ENCODE results near the gene EIF4B.
"Not testable (repeated sequence)": the region's sequence is repeated elsewhere in the genome, so short reads cannot be mapped to it uniquely, and the experiment has no call there.

EIF4B gene

GRCh38 chr12:53007343-53007742 lies 1.1 kb downstream of the EIF4B start:
- H3K36me3 Mint-ChIP-seq (ENCODE audit: insufficient read depth) = peaks cover 36% of the 10 kb centered on the region
- H3K9me3 Mint-ChIP-seq = no peaks in the 10 kb centered on the region
- peaks cover 33 to 45% of the 10 kb centered on the region in 2 donors for H3K4me1 Mint-ChIP-seq (ENCODE audit: low read depth in 2 of 2)
- H3K27ac Mint-ChIP-seq = peak overlapping the region; percentile 93 to 99
- ATAC-seq (replicated peaks) (no peak), DNase-seq (no peak)
- H3K4me3 Mint-ChIP-seq = peak overlapping the region; percentile 97 to 100
- H3K27me3 Mint-ChIP-seq = no peaks in the 10 kb centered on the region

- DNase-seq; H3K9me3 Mint-ChIP-seq; H3K27me3 Mint-ChIP-seq; ATAC-seq (replicated peaks): not testable (repeated sequence)
- H3K4me1 Mint-ChIP-seq (ENCODE audit: low read depth in 2 of 2) = peaks cover 33 to 45% of the 10 kb centered on the region in 2 donors
- peak overlapping the region in 1 of 2 donors; percentile 99 for H3K27ac Mint-ChIP-seq
- H3K4me3 Mint-ChIP-seq = peak overlapping the region; percentile 97 to 100
- peaks cover 37% of the 10 kb centered on the region for H3K36me3 Mint-ChIP-seq (ENCODE audit: insufficient read depth)
Observed at GRCh38 chr12:53008760-53009159, 2.5 kb downstream of the EIF4B start.

- no peaks in the 10 kb centered on the region for H3K27me3 Mint-ChIP-seq
- peaks cover 35 to 48% of the 10 kb centered on the region in 2 donors for H3K4me1 Mint-ChIP-seq (ENCODE audit: low read depth in 2 of 2)
- no peak for DNase-seq
- peak overlapping the region in 1 of 2 donors; percentile 70 for H3K27ac Mint-ChIP-seq
- ATAC-seq (replicated peaks) = no peak
- no peak overlapping the region for H3K4me3 Mint-ChIP-seq
- no peaks in the 10 kb centered on the region for H3K9me3 Mint-ChIP-seq
- H3K36me3 Mint-ChIP-seq (ENCODE audit: insufficient read depth) = peaks cover 44% of the 10 kb centered on the region
Observed at GRCh38 chr12:53010955-53011354, 4.7 kb downstream of the EIF4B start.

- peak overlapping the region in 1 of 2 donors; percentile 25 for H3K27ac Mint-ChIP-seq
- peaks cover 44% of the 10 kb centered on the region for H3K36me3 Mint-ChIP-seq (ENCODE audit: insufficient read depth)
- H3K4me3 Mint-ChIP-seq = no peak overlapping the region
- no peak for DNase-seq
- peaks cover 29 to 48% of the 10 kb centered on the region in 2 donors for H3K4me1 Mint-ChIP-seq (ENCODE audit: low read depth in 2 of 2)
- no peaks in the 10 kb centered on the region for H3K27me3 Mint-ChIP-seq
- no peak for ATAC-seq (replicated peaks)
- no peaks in the 10 kb centered on the region for H3K9me3 Mint-ChIP-seq
Observed at GRCh38 chr12:53011889-53012288, 5.6 kb downstream of the EIF4B start.

GRCh38 chr12:53012928-53013327 lies 6.7 kb downstream of the EIF4B start:
- Mint-ChIP-seq H3K4me3 (no peak overlapping the region), H3K27ac (no peak overlapping the region)
- no peak for ATAC-seq (replicated peaks)

GRCh38 chr12:53014709-53015108 lies 8.5 kb downstream of the EIF4B start:
- peaks cover 57% of the 10 kb centered on the region for H3K36me3 Mint-ChIP-seq (ENCODE audit: insufficient read depth)
- peak overlapping the region; percentile 6 to 49 for H3K27ac Mint-ChIP-seq
- H3K27me3 Mint-ChIP-seq = no peaks in the 10 kb centered on the region
- peaks cover 19 to 33% of the 10 kb centered on the region in 2 donors for H3K4me1 Mint-ChIP-seq (ENCODE audit: low read depth in 2 of 2)
- no peaks in the 10 kb centered on the region for H3K9me3 Mint-ChIP-seq
- no peak overlapping the region for H3K4me3 Mint-ChIP-seq
- ATAC-seq (replicated peaks) = no peak
- DNase-seq = no peak

More at GRCh38 chr12:53012928-53013327, 6.7 kb downstream of the EIF4B start:
- DNase-seq = no peak
- no peaks in the 10 kb centered on the region for H3K9me3 Mint-ChIP-seq
- peaks cover 53% of the 10 kb centered on the region for H3K36me3 Mint-ChIP-seq (ENCODE audit: insufficient read depth)
- H3K27me3 Mint-ChIP-seq = no peaks in the 10 kb centered on the region
- H3K4me1 Mint-ChIP-seq (ENCODE audit: low read depth in 2 of 2) = peaks cover 26 to 45% of the 10 kb centered on the region in 2 donors

GRCh38 chr12:53025250-53025649 lies 19.0 kb downstream of the EIF4B start:
- H3K36me3 Mint-ChIP-seq (ENCODE audit: insufficient read depth) = peaks cover 98% of the 10 kb centered on the region
- DNase-seq = no peak
- H3K27me3 Mint-ChIP-seq = no peaks in the 10 kb centered on the region
- no peaks in the 10 kb centered on the region for H3K9me3 Mint-ChIP-seq
- H3K27ac Mint-ChIP-seq = peak overlapping the region in 1 of 2 donors; percentile 23
- ATAC-seq (replicated peaks) = no peak
- no peaks in the 10 kb centered on the region for H3K4me1 Mint-ChIP-seq (ENCODE audit: low read depth in 2 of 2)
- H3K4me3 Mint-ChIP-seq = no peak overlapping the region

GRCh38 chr12:53027014-53027413 lies 20.8 kb downstream of the EIF4B start:
- not testable (repeated sequence) for H3K9me3 Mint-ChIP-seq; H3K4me3 Mint-ChIP-seq; H3K27me3 Mint-ChIP-seq; H3K4me1 Mint-ChIP-seq (ENCODE audit: low read depth in 2 of 2); DNase-seq; ATAC-seq (replicated peaks)
- Mint-ChIP-seq H3K36me3 (ENCODE audit: insufficient read depth) (peaks cover 99% of the 10 kb centered on the region), H3K27ac (peak overlapping the region in 1 of 2 donors; percentile 38)

- H3K4me1 Mint-ChIP-seq (ENCODE audit: low read depth in 2 of 2) = peaks cover 2 to 8% of the 10 kb centered on the region in 2 donors
Observed at GRCh38 chr12:53031616-53032015, 25.4 kb downstream of the EIF4B start.

GRCh38 chr12:53033832-53034231 lies 27.6 kb downstream of the EIF4B start:
- H3K9me3 Mint-ChIP-seq; DNase-seq; H3K4me3 Mint-ChIP-seq; ATAC-seq (replicated peaks); H3K27me3 Mint-ChIP-seq: not testable (repeated sequence)
- H3K4me1 Mint-ChIP-seq (ENCODE audit: low read depth in 2 of 2) = peaks cover 5 to 16% of the 10 kb centered on the region in 2 donors
- peaks cover 96% of the 10 kb centered on the region for H3K36me3 Mint-ChIP-seq (ENCODE audit: insufficient read depth)
- H3K27ac Mint-ChIP-seq = peak overlapping the region in 1 of 2 donors; percentile 68

More at GRCh38 chr12:53031616-53032015, 25.4 kb downstream of the EIF4B start:
- Mint-ChIP-seq H3K27me3 (no peaks in the 10 kb centered on the region), H3K9me3 (no peaks in the 10 kb centered on the region), H3K4me3 (no peak overlapping the region), H3K36me3 (ENCODE audit: insufficient read depth) (peaks cover 99% of the 10 kb centered on the region), H3K27ac (no peak overlapping the region)
- DNase-seq (no peak), ATAC-seq (replicated peaks) (no peak)

- H3K27ac Mint-ChIP-seq = peak overlapping the region in 1 of 2 donors; percentile 68
- peaks cover 96% of the 10 kb centered on the region for H3K36me3 Mint-ChIP-seq (ENCODE audit: insufficient read depth)
- no peaks in the 10 kb centered on the region for H3K27me3 Mint-ChIP-seq
- no peak for DNase-seq
- no peak overlapping the region for H3K4me3 Mint-ChIP-seq
- no peak for ATAC-seq (replicated peaks)
- H3K9me3 Mint-ChIP-seq = no peaks in the 10 kb centered on the region
- peaks cover 9 to 19% of the 10 kb centered on the region in 2 donors for H3K4me1 Mint-ChIP-seq (ENCODE audit: low read depth in 2 of 2)
Observed at GRCh38 chr12:53034459-53034858, 28.2 kb downstream of the EIF4B start.

- no peak for DNase-seq
- ATAC-seq (replicated peaks) = no peak
- Mint-ChIP-seq H3K4me1 (ENCODE audit: low read depth in 2 of 2) (peaks cover 9 to 11% of the 10 kb centered on the region in 2 donors), H3K27ac (no peak overlapping the region), H3K9me3 (no peaks in the 10 kb centered on the region), H3K36me3 (ENCODE audit: insufficient read depth) (peaks cover 94% of the 10 kb centered on the region), H3K27me3 (no peaks in the 10 kb centered on the region), H3K4me3 (no peak overlapping the region)
Observed at GRCh38 chr12:53036802-53037201, 30.5 kb downstream of the EIF4B start.

GRCh38 chr12:53039851-53040250 lies 33.6 kb downstream of the EIF4B start:
- Mint-ChIP-seq H3K27me3 (no peaks in the 10 kb centered on the region), H3K9me3 (no peaks in the 10 kb centered on the region), H3K36me3 (ENCODE audit: insufficient read depth) (peaks cover 75% of the 10 kb centered on the region), H3K4me1 (ENCODE audit: low read depth in 2 of 2) (peaks cover 7 to 11% of the 10 kb centered on the region in 2 donors), H3K27ac (no peak overlapping the region), H3K4me3 (no peak overlapping the region)
- DNase-seq (no peak), ATAC-seq (replicated peaks) (no peak)

GRCh38 chr12:53042607-53043454 lies 36.6 kb downstream of the EIF4B start:
- H3K27ac Mint-ChIP-seq = peak overlapping the region in 1 of 2 donors; percentile 13
- ATAC-seq (replicated peaks) (no peak), DNase-seq (no peak)
- H3K27me3 Mint-ChIP-seq = no peaks in the 10 kb centered on the region
- peaks cover 14 to 22% of the 10 kb centered on the region in 2 donors for H3K4me1 Mint-ChIP-seq (ENCODE audit: low read depth in 2 of 2)
- no peak overlapping the region for H3K4me3 Mint-ChIP-seq
- H3K36me3 Mint-ChIP-seq (ENCODE audit: insufficient read depth) = peaks cover 49% of the 10 kb centered on the region
- H3K9me3 Mint-ChIP-seq = no peaks in the 10 kb centered on the region
